Lower leg skin (tissue), 4 donors: ENCODE data around the gene TPMT. TPM values are rescaled to one million over a fixed set of nuclear protein-coding genes. Genes with fewer than 3 reads are reported as not detected.
A peak's percentile ranks its signal among the peaks of the same experiment; 100 is the strongest.
"Not testable (repeated sequence)": the region's sequence is repeated elsewhere in the genome, so short reads cannot be mapped to it uniquely, and the experiment has no call there.

ENCODE experiments used
- DNase-seq, 2 donors: peaks; one replicate each; pipeline ENCODE4 v3.0.0-alpha.2; 2019; ENCODE audit warnings: low spot score in 2 of 2
- H3K4me3 ChIP-seq: fragments of 200-600 bp; sonication (generic); 2 replicates; pipeline ENCODE4 v1.5.1; 2017; ENCODE audit warnings: mild to moderate bottlenecking, low read depth; ENCODE audit not compliant: poor library complexity, severe bottlenecking
- POLR2A ChIP-seq, 2 donors: fragments of 450-650 bp; IDR thresholded peaks; one replicate each; pipeline ENCODE4 v1.6.1; 2016 to 2017; ENCODE audit warnings: antibody characterized with exemption in 2 of 2, mild to moderate bottlenecking in 1 of 2, moderate library complexity in 1 of 2
- WGBS, 2 donors: methylation state at CpG; one replicate each; pipeline ENCODE4 v1.1.5; 2018; 5-methylcytosine and 5-hydroxymethylcytosine counted together
- intact Hi-C: fragments of 100-400 bp; cut with DNase I; formaldehyde crosslinking; loops from one replicate; pipeline ENCODE4 v1.15.0; 2023; ENCODE audit warnings: low total_unique reads
- total RNA-seq, 4 donors: library from RNA; depleted of rRNA; stranded (reverse); fragments of >200 nt; gene quantifications; one replicate each; pipeline ENCODE4 v1.1.0, GENCODE V29; 2016
- TF ChIP-seq, protein P1 (sequence below), 3 donors: fragments of 450-650 bp; IDR thresholded peaks; one replicate each; pipeline ENCODE4 v1.5.1; 2016; ENCODE audit warnings: antibody characterized with exemption in 3 of 3, mild to moderate bottlenecking in 3 of 3, moderate library complexity in 2 of 3

Gene TPMT
- total RNA-seq, 4 donors from 2014 or later, result 6.1 to 10.8 (median 8.8) TPM

DNA sequence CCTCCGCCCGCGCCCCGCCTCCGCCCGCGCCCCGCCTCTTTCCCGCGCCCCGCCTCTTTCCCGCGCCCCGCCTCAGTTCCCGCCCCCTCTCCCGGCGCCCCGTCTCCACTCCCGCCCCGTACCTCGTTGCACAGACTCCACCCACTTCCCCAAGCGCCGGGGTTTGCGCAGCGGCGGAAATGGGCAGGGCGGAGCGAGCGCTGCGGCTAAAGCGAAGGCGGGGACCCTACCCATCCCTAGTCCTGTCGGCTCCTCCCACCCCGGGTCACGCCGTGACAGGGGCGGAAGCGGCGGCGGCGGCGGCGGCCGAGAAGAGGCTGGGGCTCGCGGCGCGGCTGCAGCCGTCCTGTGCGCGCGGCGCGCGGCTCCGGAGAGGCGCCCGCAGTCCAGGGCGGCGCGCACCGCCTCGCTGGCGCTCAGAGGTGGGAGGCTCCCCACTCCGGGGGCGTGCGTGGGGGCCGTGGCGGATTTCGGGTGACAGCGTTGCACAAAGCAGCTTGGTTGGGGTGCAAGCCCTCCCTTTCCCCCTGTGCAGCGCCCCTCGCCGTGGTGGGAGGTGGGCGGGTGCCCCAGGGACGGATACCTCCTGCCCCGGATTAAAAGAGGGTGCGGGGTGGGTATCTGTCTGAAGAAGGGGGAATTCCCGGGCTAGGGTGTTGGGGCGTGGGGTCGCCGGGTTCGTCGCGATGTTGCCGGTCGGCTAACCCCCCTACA lies 430 bp upstream of the TPMT start, which contains the start of gene KDM1B:
Gene KDM1B (plus strand): TSS at position 273 of the 714 bp plus-strand sequence. CDS start 4,474 bp downstream, outside the sequence.
- 0 to 1% methylated on average over 15 to 57 of the region's 87 CpGs for WGBS, 2 donors
- peak within 1 kb of the TSS; percentile 97 for H3K4me3 ChIP-seq
- intact Hi-C loops, result no loop called here
- peak in 1 of 2 donors; percentile 15 for TF ChIP-seq POLR2A (IDR thresholded peaks at IDR 0.05)
- TF ChIP-seq, protein P1, sequence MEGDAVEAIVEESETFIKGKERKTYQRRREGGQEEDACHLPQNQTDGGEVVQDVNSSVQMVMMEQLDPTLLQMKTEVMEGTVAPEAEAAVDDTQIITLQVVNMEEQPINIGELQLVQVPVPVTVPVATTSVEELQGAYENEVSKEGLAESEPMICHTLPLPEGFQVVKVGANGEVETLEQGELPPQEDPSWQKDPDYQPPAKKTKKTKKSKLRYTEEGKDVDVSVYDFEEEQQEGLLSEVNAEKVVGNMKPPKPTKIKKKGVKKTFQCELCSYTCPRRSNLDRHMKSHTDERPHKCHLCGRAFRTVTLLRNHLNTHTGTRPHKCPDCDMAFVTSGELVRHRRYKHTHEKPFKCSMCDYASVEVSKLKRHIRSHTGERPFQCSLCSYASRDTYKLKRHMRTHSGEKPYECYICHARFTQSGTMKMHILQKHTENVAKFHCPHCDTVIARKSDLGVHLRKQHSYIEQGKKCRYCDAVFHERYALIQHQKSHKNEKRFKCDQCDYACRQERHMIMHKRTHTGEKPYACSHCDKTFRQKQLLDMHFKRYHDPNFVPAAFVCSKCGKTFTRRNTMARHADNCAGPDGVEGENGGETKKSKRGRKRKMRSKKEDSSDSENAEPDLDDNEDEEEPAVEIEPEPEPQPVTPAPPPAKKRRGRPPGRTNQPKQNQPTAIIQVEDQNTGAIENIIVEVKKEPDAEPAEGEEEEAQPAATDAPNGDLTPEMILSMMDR (IDR thresholded peaks at IDR 0.05), result no peak
- DNase-seq, result peak; percentile 98 to 100

- intact Hi-C loops, result no loop called here
- DNase-seq, result no peak
- no peak overlapping the region for H3K4me3 ChIP-seq
- TF ChIP-seq, protein P1 (IDR thresholded peaks at IDR 0.05), result no peak
- TF ChIP-seq POLR2A (IDR thresholded peaks at IDR 0.05), result no peak
These were observed 1.6 kb downstream of the TPMT start for GRCh38 chr6:18153311-18153703.

GRCh38 chr6:18151801-18152200 lies 3.1 kb downstream of the TPMT start:
- WGBS, 2 donors, result 80 to 81% methylated on average over 3 of the region's 3 CpGs
- no peak overlapping the region for H3K4me3 ChIP-seq
- DNase-seq, result no peak
- TF ChIP-seq POLR2A (IDR thresholded peaks at IDR 0.05), result no peak
- TF ChIP-seq, protein P1 (IDR thresholded peaks at IDR 0.05), result no peak
- intact Hi-C loops, result no loop called here

- WGBS, 2 donors, result 91 to 97% methylated on average over 3 of the region's 3 CpGs
- H3K4me3 ChIP-seq, intact Hi-C loops, DNase-seq: not testable (repeated sequence)
These were observed 3.5 kb downstream of the TPMT start for GRCh38 chr6:18151391-18151790.

- no peak overlapping the region for H3K4me3 ChIP-seq
- intact Hi-C loops, result no loop called here
- TF ChIP-seq, protein P1 (IDR thresholded peaks at IDR 0.05), result no peak
- no peak for DNase-seq
- 86 to 88% methylated on average over 5 of the region's 5 CpGs for WGBS, 2 donors
These were observed 6.4 kb downstream of the TPMT start for GRCh38 chr6:18148304-18149025.

- DNase-seq, result no peak
- intact Hi-C loops, result no loop called here
- 95 to 98% methylated on average over 2 of the region's 2 CpGs for WGBS, 2 donors
- no peak overlapping the region for H3K4me3 ChIP-seq
- TF ChIP-seq, protein P1 (IDR thresholded peaks at IDR 0.05), result no peak
- TF ChIP-seq POLR2A (IDR thresholded peaks at IDR 0.05), result no peak
These were observed 7.3 kb downstream of the TPMT start for GRCh38 chr6:18147616-18148015.
